Measurements from ENCODE around the gene INPP4B.

GRCh38 chr4:142367418-142368180 is 478.5 kb downstream of the INPP4B start:
- TF ChIP-seq CTCF (IDR thresholded peaks at IDR 0.05) (no peak), POLR2A (IDR thresholded peaks at IDR 0.05) (no peak)

Measured in Peyer's patch (tissue), 4 donors.